GM10847 (cell line): ENCODE results near the gene ALOX12B.

Experiments
- POLR2A ChIP-seq: IDR thresholded peaks from 2 replicates; pipeline ENCODE4 v1.6.1; 2011; ENCODE audit not compliant: insufficient read length; ENCODE audit errors: extremely low read depth

Gene ALOX12B

DNA sequence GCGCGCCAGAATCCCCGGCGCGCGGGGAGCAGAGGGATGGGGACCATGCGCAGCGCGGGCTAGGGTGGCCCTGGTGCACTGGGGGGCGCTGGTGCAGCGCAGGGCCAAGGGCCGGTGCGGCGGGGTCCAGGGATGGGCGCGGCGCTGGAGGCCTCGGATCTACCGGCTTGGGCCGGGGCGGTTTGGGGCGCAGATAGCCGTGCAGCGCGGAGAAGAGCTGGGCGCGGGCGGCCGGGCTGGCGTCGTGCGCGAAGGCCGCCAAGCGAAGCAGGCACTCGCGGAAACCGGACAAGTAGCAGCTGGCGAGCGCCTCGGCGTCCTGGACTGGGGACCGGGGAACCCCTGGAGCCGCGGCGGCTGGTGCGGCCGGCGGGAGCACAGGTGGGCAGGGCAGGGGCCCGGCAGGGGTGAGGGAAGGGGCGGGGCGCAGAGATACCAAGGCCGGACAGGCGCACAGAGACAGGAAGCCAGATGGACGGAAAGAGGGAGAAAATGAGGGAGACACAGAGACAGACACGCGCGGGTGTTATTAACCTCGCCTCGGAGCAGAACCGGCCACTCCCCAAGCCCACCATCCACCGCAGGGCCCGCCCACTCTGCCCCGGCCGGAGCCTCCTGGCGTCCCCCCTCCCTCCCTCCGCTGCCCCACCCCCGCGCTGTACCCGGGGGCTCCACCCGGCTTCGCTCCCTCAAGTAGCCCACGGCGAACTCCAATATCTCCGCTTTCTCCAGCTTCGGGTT, 34.3 kb upstream of the ALOX12B start:
- TF ChIP-seq POLR2A: no peak

GRCh38 chr17:8121407-8121680, 33.8 kb upstream of the ALOX12B start:
- no peak for TF ChIP-seq POLR2A

- no peak for TF ChIP-seq POLR2A
Measured at GRCh38 chr17:8120520-8121406, 33.2 kb upstream of the ALOX12B start.

- TF ChIP-seq POLR2A: no peak
Measured at GRCh38 chr17:8119581-8120519, 32.3 kb upstream of the ALOX12B start.

- TF ChIP-seq POLR2A: no peak
Measured at GRCh38 chr17:8118769-8119580, 31.5 kb upstream of the ALOX12B start.

GRCh38 chr17:8117980-8118768, 30.7 kb upstream of the ALOX12B start, which contains the start of gene ALOXE3:
Gene ALOXE3 (minus strand): TSS chr17:8118514. CDS start chr17:8117990, 524 bp downstream.
- no peak for TF ChIP-seq POLR2A

GRCh38 chr17:8117367-8117979, 30.0 kb upstream of the ALOX12B start:
- TF ChIP-seq POLR2A: no peak

- TF ChIP-seq POLR2A: no peak
Measured at GRCh38 chr17:8116776-8117175, 29.3 kb upstream of the ALOX12B start.

DNA sequence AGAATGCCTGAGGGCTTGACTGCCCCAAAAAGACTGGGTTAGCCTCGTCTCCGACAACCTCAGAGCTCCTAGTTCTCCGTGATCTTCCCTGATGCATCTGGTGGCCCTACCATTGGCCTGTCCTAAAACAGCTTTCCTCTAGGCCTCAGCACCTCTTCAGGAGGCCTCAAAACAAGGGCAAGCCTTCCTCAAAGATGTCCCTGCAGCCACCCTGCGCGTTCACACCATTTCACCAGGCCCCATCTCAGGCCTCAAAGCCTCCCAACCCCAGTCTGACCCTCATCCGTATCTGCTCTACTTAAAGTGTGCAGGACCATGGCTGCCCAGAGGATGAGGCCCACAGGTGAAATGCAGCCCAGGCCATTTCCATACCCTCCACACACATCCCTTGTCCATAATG, 23.4 kb upstream of the ALOX12B start:
- TF ChIP-seq POLR2A: no peak

- TF ChIP-seq POLR2A: no peak
Measured at GRCh38 chr17:8110456-8110804, 22.9 kb upstream of the ALOX12B start.

GRCh38 chr17:8109661-8110455, 22.3 kb upstream of the ALOX12B start:
- no peak for TF ChIP-seq POLR2A

- no peak for TF ChIP-seq POLR2A
Measured at GRCh38 chr17:8108972-8109660, 21.6 kb upstream of the ALOX12B start.
